OCI-LY1 (cell line): ENCODE measurements around the gene STAMBP.

ENCODE experiments used
- EZH2 ChIP-seq: fragments of 200-600 bp; sonication (generic), shearing (Covaris generic); IDR thresholded peaks from 2 replicates; pipeline ENCODE4 v1.8.0; 2017; ENCODE audit warnings: borderline replicate concordance, mixed run types, mild to moderate bottlenecking, antibody characterized with exemption, low read length, moderate library complexity, mixed read lengths
- TF ChIP-seq, protein P1 (sequence below): fragments of 200-600 bp; sonication (generic), shearing (Covaris generic); IDR thresholded peaks from 2 replicates; pipeline ENCODE4 v1.5.1; 2017; ENCODE audit warnings: mild to moderate bottlenecking, antibody characterized with exemption, low read length, moderate library complexity, mixed read lengths

DNA sequence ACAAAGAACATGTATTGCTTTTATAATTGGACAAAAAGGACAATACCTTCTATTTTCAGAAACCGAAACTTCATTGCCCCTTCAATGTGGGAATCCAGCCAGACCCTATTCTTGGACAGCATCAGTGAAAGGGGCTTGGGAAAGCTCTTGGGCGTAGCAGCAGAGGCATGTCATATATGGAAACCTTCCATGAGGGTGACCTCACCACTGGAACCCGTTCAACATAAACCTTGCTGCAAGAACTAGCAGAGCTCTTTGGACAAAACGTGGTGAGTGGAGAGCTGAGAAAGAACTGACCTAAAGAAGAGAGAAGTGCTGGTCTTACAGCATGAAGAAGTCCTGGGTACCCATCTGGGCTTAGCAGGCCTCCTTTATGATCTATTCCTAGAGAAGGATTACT is 41.3 kb downstream of the STAMBP start:
- TF ChIP-seq, protein P1, sequence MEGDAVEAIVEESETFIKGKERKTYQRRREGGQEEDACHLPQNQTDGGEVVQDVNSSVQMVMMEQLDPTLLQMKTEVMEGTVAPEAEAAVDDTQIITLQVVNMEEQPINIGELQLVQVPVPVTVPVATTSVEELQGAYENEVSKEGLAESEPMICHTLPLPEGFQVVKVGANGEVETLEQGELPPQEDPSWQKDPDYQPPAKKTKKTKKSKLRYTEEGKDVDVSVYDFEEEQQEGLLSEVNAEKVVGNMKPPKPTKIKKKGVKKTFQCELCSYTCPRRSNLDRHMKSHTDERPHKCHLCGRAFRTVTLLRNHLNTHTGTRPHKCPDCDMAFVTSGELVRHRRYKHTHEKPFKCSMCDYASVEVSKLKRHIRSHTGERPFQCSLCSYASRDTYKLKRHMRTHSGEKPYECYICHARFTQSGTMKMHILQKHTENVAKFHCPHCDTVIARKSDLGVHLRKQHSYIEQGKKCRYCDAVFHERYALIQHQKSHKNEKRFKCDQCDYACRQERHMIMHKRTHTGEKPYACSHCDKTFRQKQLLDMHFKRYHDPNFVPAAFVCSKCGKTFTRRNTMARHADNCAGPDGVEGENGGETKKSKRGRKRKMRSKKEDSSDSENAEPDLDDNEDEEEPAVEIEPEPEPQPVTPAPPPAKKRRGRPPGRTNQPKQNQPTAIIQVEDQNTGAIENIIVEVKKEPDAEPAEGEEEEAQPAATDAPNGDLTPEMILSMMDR, result no peak
- TF ChIP-seq EZH2, result no peak
